NCI-H1436 (cell line): Measurements from ENCODE around the gene CCDC12.

Experiments used
- DNase-seq: peaks from one replicate; lab custom pipeline; 2025; lab: John Stamatoyannopoulos, UW

The CCDC12 gene

DNA sequence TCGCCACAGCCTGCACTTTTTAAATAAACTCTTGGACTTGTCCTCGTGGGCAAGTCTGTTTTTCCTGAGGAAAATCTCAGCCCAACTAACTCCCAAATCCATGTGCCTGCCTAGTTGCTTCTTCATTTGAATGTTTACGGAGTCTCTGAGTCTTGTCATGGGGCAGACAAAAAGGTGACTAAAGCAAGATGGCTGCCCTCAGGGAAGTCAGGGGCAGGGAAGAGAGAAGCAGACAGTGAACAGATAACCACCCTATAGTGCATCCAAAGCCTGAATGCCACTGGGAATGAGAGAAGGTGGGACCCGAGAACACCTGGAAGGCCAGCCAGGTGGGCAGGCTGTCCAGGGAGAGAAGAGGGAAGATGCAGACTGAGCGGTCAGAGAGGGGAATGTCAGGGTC, 21.4 kb downstream of the CCDC12 start:
- no peak for DNase-seq

DNA sequence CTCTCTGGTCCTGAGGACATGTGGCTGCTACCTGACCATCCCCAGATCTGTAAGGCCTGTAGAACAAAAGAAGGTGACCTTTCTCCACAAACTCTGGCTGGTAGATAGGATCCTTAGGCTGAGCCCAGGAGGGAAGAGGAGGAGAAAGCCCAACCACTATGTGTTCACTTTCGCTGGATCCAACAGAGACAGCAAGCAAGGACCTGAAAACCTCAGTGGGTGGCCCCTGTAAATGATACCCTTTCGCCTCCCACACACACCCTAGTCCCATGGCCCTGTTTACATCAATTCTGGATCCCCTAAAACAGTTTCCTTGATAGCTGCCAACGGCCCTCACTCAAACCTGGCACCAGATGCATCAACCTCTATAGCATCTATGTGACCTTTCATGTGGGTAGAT, 22.4 kb downstream of the CCDC12 start:
- no peak for DNase-seq

DNA sequence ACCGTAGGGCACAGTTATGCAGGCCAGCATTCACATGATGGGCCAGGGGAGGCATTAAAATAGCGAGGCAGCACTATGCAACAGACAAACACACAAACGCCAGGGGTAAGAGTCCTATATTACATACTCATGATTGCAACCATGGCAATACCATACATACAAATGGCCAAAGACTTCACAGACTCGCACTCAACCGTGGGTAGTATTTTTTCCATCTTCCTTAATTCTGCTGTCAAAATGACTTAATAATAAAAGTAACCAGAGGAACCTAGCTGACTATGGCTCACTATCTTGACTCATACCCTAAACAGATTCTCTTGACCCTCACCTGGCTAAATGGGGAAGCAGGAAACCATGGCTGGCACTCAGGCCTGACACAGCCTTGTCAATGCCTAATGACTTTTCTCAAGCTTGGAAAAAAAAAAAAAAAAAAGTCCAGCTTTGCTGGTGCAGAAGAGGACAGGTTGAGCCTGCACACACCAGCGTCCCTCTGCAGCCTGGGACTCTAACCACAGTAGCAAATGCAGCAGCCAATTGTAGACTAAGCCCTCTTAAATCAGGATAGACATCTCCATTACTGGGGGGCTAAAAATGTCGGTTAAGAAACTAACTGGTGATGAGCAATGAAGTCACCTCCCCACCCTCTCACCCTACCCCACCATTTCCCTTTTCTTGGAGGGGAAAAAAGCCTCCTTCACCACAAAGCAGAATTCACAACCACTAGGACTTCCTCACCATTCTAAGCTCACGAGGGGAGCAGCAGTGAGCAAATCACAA, 23.1 kb downstream of the CCDC12 start:
- DNase-seq = no peak

DNA sequence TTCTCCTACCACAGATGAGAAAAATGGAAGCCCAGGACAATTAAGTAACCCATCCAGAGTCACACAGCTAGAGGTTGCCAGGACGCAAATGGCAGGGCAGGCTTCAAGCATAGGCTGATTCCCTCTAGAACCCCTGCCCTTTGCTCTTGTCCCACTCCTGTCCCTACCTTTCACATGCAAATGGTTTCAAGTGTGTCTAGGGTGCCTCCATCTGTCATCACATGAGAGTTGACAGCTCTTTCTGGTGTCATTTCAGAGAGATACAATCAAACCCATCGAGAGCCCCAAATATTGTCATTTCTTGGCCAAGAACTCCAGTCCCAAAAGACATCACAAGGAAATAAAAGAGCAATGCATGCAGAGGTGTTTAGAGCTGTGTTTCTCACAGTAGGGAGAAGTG, 23.7 kb downstream of the CCDC12 start:
- no peak for DNase-seq

DNA sequence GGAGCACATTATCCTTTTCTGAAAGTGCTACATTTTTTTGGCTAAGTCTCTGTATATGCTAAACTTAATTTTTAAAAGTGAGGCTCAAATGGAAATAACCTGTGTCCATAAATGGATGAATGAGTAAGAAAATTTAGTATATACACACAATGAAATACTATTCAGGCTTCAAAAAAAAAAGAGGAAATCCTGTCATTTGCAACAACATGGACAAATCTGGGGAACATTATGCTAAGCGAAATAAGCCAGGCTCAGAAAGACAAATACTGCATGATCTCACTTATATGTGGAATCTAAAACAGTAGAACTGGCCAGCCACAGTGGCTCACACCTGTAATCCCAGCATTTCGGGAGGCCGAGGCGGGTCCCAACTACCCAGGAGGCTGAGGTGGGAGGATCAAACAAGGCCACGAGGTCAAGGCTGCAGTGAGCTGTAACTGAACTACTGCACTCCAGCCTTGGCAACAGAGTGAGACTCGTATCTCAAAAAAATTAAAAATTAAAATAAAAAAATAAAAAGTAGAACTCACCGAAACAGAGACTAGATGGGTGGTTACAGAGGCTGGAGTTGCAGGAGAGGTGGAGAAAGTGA, 25.8 kb downstream of the CCDC12 start:
- DNase-seq = no peak

DNA sequence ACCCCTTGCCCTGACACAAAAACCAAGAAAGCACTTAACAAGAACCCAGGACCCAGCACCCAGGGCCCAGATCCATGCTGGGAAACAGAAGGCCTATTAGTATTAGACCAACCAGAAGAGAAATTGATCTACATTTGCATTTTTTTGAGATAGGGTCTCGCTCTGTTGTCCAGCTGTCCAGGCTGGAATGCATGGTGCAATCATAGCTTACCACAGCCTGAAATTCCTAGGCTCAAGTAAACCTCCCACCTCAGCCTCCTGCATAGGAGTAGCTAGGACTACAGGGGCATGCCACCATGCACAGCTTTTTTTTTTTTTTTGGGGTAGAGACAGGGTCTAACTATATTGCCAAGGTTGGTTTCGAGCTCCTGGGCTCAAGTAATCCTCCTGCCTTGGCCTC, 26.4 kb downstream of the CCDC12 start:
- DNase-seq = no peak

DNA sequence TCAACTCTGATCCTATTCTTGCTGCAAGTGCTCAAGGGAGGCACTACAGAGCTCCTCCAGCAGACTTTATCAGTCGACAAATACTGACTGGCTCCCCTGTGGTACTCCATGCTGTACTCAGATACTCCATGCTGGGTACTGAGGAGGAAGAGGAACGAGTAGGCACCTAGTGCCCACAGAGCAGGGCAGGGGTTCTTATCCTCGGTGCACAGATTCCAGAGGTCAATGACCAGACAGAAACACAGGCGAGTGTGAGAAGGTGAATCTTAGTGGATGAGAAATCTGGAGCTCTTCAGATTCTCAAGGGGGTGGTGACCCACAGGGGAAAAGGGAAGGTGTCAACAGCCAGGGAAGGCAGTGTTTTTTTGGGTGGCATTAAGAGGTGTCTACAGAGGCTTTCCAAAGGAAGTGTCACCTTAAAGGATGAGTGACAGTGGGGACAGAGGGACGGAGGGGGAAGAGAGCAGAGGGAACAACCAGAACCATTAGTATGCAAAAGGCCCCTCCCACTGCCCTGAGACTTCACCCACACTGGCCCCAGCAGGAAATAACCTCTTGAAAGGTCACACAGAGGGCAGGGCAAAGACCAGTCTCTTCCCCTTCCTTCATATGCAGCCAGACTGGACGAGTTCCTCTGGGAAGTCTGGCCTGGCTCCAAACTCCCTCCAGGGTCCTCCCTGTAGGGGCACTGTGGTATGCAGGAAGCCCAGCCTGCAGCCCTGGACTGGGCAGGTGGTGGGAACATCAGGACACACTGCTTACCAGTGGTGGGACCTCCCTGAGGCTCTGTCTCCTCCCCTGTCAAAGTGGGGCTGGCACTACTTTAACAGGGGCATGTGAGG, 27.5 kb downstream of the CCDC12 start:
- DNase-seq = no peak

DNA sequence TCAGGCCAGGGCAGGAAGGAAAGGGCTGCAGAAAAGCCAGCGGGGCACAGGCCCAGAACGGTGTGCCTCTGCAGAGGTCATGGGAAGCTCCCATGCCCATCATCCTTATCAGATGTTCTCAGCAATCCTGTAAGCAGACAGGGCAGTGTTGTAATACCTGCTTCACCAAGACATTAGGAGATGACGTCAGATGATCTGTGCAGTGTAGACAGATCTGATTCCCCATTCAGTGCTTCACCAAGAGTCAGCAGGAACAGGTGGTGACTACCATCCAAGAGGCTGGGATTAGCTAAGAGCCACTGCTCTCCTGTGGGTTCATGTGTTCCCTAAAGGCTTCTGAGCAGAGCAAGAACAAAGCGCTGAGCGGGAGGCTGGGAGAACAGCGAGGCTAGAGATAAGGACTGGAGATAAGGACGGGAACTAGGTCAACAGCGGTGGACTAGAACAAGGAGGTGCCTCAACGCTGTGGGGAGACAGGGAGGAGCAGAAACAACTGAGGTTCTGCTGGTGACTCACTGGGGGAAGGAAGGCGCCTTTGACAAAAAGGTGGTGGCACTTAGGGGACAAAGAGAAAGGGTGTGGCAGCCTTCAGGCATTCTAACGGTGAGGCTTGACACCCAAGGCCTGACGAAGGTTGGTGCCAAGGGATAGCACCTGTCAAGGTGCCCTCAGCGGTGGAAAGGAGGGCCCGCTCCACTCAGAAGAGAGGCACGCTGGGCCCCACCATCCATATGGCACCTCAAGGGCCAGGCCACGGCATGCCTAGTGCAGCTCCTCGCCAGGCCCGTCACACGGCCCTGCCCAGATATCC, 28.4 kb downstream of the CCDC12 start:
- DNase-seq = no peak

DNA sequence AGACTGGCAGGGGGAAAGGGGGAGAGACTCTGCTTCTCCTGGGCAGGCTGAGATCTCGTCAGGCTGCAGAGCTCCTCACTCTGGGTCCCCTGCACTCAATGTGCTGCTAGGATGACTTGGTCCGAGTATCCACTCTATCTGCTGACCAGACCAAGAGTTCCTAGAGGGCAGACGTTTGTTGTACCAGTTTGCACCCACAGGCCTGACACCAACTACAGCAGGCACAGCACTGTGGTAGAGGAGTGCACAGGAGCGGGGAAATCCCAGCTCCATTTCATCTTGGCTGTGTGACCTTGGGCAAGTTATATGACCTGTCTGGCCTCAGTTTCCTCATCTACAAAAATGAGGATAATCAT, 29.0 kb downstream of the CCDC12 start:
- no peak for DNase-seq

DNA sequence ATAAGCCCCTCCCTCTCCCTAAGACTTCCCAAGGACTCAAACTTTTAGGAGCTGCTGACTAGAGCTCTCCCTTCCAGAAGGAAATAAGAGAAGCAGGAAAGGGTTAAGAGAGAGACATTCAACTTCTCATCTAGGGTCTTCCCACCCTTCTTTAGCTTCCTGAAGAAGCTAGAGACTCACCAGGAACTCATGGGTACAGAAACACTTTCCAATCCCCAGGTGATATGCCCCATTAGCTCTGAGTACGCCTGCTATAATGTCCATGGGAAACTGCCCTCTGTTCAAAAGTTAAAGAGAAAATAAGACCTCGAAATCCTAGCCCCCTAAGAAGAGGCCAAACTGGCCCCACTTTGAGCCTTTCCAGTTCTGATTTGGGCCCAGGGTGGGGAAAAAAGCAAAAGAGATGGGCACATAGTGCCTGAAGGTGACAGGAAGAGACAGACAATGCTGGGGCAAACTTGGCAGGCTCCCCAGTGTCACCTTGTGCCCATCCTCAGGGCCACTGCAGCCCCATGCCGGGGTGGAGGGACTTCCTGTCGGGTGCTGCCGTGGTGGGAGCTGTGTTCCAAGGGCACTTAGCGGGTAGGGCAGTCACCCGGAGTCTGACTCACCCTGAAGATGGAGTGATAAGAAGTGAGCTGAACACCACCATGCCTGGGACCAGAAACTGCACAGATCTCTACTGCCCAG, 29.5 kb downstream of the CCDC12 start:
- DNase-seq = no peak

DNA sequence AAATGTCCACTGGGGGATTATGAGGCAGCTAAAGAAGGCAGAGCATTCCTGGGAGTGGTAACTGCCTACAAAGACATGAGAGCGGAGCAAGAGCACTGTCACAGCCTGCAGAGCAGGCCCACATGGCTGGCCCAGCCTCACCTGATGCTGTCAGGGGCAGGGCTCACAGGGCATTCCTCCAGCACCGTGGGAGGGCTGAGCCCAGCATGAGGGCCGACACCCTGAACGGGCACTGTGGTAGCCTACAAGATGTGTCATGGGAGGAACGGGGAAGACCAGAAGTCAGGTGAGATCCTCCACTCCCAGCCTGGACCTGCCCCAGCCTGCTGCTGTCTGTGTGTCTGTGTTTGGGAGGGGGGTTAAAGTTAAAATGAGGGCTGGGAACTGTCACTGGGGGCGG, 30.1 kb downstream of the CCDC12 start:
- DNase-seq = no peak

DNA sequence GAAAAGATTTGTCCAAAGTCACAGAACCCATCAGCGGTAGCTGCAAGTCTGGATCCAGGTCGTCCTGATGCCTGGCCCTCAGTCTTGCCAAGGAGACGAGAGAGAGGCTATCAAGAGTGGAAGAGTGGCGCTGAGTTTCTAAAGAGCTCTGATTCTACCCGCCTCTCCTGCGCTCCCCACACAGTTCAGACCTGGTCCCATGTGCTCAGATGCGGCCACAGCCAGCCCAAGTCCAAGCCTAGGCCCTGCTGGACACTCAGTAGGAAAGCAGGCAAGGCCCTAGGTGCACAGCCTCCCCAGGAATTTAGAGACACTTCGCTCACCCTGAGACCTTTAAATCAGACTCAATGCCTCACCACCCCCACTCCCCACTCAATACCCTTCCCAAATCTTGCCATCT, 32.4 kb downstream of the CCDC12 start:
- no peak for DNase-seq

DNA sequence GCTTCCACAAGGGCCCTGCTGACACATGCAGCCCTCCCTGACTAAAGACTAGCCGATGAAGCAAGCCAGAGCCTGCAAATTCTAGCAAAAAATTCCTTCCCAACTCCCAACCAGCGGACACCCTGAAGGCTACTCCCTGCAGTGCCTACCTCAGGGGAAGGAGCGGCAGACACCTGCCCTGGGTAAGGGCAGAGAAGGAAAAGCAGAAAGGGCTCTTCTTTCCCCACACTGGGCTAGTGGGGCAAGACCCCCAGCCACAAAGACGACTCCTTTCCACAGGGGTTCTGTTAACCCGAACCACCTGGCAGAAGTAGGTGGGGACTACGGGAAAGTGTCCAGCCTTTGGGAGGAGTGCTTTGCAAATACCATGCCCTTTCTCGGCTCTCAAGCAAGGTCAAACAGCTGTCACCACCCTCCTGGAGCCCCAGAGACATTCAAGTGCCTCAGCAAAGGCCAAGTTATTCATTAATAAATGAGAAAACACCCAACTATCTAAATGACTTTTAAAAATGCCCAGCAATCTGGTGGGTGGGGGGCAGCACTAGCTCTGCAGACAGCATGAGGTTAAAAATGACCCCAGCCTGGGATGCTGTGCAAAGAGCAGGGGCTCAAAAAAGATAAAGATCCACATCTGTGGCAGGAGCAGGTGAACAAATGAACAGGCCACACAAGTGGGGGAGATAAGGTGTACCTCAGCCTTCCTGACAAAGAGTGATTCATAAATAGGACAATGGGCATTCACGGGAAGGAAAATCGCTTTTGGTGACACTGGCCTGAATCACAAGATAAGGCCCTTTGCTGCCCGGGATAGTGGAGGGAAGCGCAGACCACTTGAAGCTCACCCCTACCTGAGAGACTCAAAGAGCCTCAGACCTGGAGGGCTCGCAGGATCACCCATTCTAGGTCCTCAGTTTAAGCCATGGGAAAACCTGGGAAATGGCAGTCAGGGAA, 33.0 kb downstream of the CCDC12 start:
- no peak for DNase-seq

DNA sequence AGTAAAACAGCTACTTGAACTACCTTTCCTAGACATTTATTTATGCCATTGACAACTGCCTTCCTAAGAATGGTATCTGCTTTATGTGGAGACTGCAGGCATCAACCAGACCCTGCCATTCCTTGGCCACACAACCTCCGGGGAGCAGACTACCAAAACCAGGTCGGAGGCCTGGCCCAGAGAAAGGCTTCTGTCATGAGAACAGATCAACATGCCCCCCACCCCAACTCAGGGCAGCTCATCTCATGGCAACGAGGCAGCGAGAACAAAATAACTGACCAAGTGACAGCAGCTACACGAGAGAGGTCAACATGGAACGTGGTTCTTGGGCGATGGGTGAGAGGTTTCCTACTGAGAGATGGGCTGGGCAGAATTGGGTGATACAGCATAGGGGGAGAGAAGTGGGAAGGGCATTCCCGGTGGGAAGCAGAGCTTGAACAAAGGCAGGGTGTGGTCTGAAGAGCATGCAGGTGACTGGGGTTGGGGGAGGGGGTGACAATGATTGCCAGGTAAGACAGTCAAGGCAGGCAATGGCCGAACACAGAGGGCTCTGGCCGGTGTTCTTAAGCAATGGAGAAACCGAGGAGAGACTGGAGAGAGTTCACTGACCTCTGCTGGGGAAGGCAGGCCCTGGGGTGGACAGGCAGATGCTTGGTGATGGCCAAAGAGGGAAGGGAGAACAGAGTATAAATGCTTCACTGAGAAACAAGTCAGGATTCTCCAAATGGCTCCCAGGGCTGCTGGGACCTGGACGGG, 33.9 kb downstream of the CCDC12 start:
- no peak for DNase-seq

DNA sequence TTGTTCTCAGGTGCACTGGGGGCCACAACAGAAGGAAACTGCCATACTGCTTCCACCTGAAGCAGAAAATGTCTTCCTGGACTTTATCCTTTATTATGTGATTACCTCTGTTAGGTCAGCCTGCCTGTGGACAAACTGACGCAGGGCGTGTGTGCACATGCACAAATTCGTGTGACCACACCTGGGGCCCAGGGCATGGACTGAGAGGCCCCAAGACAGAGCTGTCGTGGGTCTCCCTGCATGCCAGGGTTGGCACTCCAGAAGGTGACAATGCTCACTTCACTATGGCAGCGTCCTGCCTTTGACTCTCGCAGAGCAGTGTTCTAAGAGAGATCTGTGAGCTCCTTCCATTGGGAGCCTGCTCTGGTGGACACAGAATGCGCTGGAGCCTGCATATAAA, 34.5 kb downstream of the CCDC12 start:
- no peak for DNase-seq

DNA sequence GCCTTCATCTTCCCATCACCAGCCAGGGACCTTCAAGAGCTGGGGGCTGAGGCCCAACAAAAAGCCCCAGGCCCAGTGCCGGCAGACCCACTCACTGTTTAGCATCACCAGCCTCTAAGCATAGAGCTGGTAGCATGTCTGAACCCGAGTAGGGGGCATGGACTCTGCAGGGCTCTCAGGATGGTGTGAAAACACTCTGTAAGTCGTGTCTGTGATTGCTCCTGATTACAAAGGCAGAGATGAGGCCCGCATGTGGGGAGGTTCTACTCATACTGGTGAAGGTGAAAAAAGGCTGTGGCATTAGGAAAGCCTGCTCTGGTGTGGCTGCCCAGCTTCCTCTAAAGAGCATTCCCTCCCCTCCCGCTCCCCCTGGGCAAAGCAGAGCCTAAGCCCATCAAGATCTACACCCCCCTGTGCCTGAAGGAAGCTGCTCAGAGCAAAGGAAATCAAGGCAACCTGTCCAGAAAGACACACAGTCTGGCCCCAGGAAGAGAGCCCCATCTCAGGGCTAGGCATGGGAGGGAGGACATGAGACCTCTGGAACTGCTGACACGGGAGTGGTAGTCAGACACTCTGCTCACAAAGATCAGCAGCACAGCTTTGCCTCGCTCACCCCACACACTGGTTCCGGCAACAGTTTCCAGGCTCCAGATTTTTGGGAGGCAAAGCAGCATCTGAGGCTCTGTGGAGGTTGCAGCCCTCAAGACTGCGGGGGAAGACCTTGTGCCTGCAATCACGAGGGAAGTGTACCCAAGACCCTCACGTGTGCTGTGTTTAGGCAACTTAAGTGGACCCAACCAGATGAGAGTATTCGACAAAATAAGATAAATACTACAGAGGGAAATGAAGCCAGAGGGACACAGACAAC, 36.7 kb downstream of the CCDC12 start:
- no peak for DNase-seq

DNA sequence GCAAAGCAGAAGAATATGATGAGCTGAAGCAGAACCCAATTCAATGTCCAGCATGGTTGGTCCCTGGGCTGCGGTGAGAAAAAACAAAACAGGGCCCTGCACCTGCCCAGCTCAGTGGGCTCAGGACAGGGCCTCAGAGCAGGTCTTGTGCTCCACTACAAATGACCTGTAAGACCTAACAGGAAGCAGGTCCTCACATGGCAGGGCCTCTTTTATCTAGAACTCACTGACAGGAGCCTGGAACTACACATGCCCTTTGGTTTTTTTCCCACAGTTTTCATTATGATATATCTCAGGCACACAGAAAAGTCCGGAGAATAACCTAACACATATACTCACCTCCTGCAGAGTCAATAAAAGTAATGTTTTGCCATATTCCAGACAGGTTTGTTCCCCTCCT, 38.4 kb downstream of the CCDC12 start:
- DNase-seq = no peak

DNA sequence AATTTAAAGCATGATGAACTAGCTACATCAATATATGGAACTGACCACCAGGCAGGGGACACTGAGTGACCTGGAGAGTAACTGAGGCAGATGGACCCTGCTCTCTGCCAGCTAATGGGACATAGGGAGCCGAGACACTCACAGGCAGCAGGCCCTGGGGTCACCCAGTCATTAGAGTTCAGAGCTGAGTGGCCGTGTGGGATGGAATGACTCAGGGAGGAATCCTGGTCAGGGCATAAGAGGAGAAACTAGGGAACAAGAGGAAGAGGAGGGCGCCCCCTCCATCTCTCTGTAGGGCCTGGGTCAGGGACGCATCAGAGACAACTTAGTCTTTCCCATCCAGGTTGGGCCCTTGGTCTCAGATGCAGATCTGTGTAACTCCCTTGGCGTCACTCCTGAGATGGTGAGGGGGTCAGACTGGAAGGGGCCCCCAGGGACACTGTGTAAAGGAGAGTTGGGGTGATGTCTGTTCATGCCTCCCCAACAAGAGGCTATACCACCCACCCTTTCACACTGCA, 39.8 kb downstream of the CCDC12 start:
- DNase-seq = no peak
